Measurements from ENCODE around the gene CEACAM1. TPM values are rescaled to one million over a fixed set of nuclear protein-coding genes. Genes with fewer than 3 reads are reported as not detected.

CEACAM1 gene
- total and polyA plus RNA-seq, 2 of the 13 experiments (the other 11 are each of a cell fraction or from before 2014, with no cell fraction given): 13.5 to 332 TPM

GRCh38 chr19:42529248-42529764, 1.0 kb upstream of the CEACAM1 start (continued):
- TF ChIP-seq MBNL3 (CRISPR knock-in tag; conservative IDR thresholded peaks at IDR 0.05) (no peak), NFE2L1 (CRISPR knock-in tag; IDR thresholded peaks at IDR 0.05; ENCODE audit: borderline replicate concordance) (no peak), ZNF235 (CRISPR knock-in tag; IDR thresholded peaks at IDR 0.05; ENCODE audit: borderline replicate concordance) (no peak), YEATS4 (CRISPR knock-in tag; IDR thresholded peaks at IDR 0.05; ENCODE audit: borderline replicate concordance) (no peak), ZNF704 (CRISPR knock-in tag; IDR thresholded peaks at IDR 0.05; ENCODE audit: borderline replicate concordance) (no peak), NBN (conservative IDR thresholded peaks at IDR 0.05) (no peak), ZNF468 (CRISPR knock-in tag; IDR thresholded peaks at IDR 0.05) (no peak), MAZ (IDR thresholded peaks at IDR 0.05; ENCODE audit: borderline replicate concordance, low read depth, low read length) (no peak), MAZ (CRISPR knock-in tag; IDR thresholded peaks at IDR 0.05; ENCODE audit: low read depth) (no peak), GABPA (IDR thresholded peaks at IDR 0.05; ENCODE audit: low read depth, low read length) (no peak), GABPA (CRISPR knock-in tag; IDR thresholded peaks at IDR 0.05; ENCODE audit: low read depth) (no peak), NR3C1 (CRISPR knock-in tag; IDR thresholded peaks at IDR 0.05) (no peak), ZNF225 (CRISPR knock-in tag; IDR thresholded peaks at IDR 0.05) (no peak), THYN1 (CRISPR knock-in tag; IDR thresholded peaks at IDR 0.05; ENCODE audit: borderline replicate concordance, low read depth) (no peak), CTCF (CRISPR knock-in tag; IDR thresholded peaks at IDR 0.05) (peak; percentile 99), SSRP1 (CRISPR knock-in tag; IDR thresholded peaks at IDR 0.05) (no peak), ZNF121 (CRISPR knock-in tag; IDR thresholded peaks at IDR 0.05) (no peak), PRDM4 (CRISPR knock-in tag; IDR thresholded peaks at IDR 0.05; ENCODE audit: borderline replicate concordance) (no peak), ZNF414 (CRISPR knock-in tag; IDR thresholded peaks at IDR 0.05) (no peak), ZNF891 (CRISPR knock-in tag; IDR thresholded peaks at IDR 0.05) (no peak), ZNF263 (CRISPR knock-in tag; IDR thresholded peaks at IDR 0.05) (no peak), NONO (IDR thresholded peaks at IDR 0.05) (no peak), NONO (CRISPR knock-in tag; conservative IDR thresholded peaks at IDR 0.05) (no peak), ZFP36 (IDR thresholded peaks at IDR 0.05; ENCODE audit: borderline replicate concordance, low read depth, low read length, partially characterized antibody) (no peak), ZNF224 (CRISPR knock-in tag; IDR thresholded peaks at IDR 0.05) (no peak), U2AF2 (IDR thresholded peaks at IDR 0.05; ENCODE audit: low read depth, low read length) (no peak), NFIC (IDR thresholded peaks at IDR 0.05; ENCODE audit: low read length) (no peak)

Measured in HepG2 (cell line).